Activated CD8-positive, alpha-beta T cell treated with anti-CD3 and anti-CD28 coated beads for 36 hours (primary cell): Measurements from ENCODE around the gene GALNT3. TPM values are rescaled to one million over a fixed set of nuclear protein-coding genes. Genes with fewer than 3 reads are reported as not detected.

Source experiments
- ATAC-seq: fragments of 200-7000 bp; cut with Tn5 transposase; one replicate; pipeline ENCODE4 v1.10.0; 2021; ENCODE audit warnings: mild to moderate bottlenecking, moderate library complexity
- CTCF ChIA-PET: fragments of 350-600 bp; sonication (Branson Sonifier 250); formaldehyde crosslinking; loops from one replicate; lab custom pipeline; 2021; ENCODE audit warnings: antibody characterized with exemption; lab: Charles Lee
- POLR2A ChIA-PET: fragments of 350-600 bp; sonication (Branson Sonifier 250); formaldehyde crosslinking; loops from one replicate; lab custom pipeline; 2021; ENCODE audit warnings: antibody characterized with exemption; lab: Charles Lee
- DNase-seq: peaks from one replicate; pipeline ENCODE4 v3.0.0-alpha.2; 2020
- H3K27ac Mint-ChIP-seq: one replicate; pipeline ENCODE4 v1.8.0; 2021; ENCODE audit warnings: mild to moderate bottlenecking, mixed read lengths
- H3K27me3 Mint-ChIP-seq: one replicate; pipeline ENCODE4 v1.8.0; 2021; ENCODE audit warnings: mixed read lengths
- H3K36me3 Mint-ChIP-seq: one replicate; pipeline ENCODE4 v1.8.0; 2021; ENCODE audit warnings: low read depth, mixed read lengths
- H3K4me1 Mint-ChIP-seq: one replicate; pipeline ENCODE4 v1.8.0; 2021; ENCODE audit warnings: low read depth, mixed read lengths
- H3K4me3 Mint-ChIP-seq: one replicate; pipeline ENCODE4 v1.8.0; 2021; ENCODE audit warnings: mild to moderate bottlenecking, moderate library complexity, mixed read lengths
- H3K9me3 Mint-ChIP-seq: one replicate; pipeline ENCODE4 v1.8.0; 2021; ENCODE audit warnings: mixed read lengths
- CTCF ChIP-seq: fragments of 200-600 bp; IDR thresholded peaks from one replicate; pipeline ENCODE4 v1.8.0; 2022; ENCODE audit warnings: antibody characterized with exemption, mild to moderate bottlenecking
- intact Hi-C: fragments of 100-400 bp; cut with micrococcal nuclease; formaldehyde crosslinking; loops from one replicate; pipeline ENCODE4 v1.10.0; 2022
- total RNA-seq, 2 experiments: library from RNA; stranded (reverse); gene quantifications; one replicate each; pipeline ENCODE4 v1.2.3, GENCODE V29; 2021

Gene GALNT3
- total RNA-seq, 2 experiments from 2014 or later, result 1.9 to 2.8 TPM

GRCh38 chr2:165835363-165835762 lies 41.3 kb upstream of the GALNT3 start:
- H3K36me3 Mint-ChIP-seq, result no peaks in the 10 kb centered on the region
- DNase-seq (no peak), ATAC-seq (no peak)
- POLR2A ChIA-PET, result interaction anchor here (0.6 kb wide), 1 partner anchor 24 kb away, joined by 3 read pairs; no protein-coding TSS in a partner anchor
- no peak for TF ChIP-seq CTCF
- H3K4me1 Mint-ChIP-seq, result no peaks in the 10 kb centered on the region
- no peaks in the 10 kb centered on the region for H3K27me3 Mint-ChIP-seq
- no peak overlapping the region for H3K4me3 Mint-ChIP-seq
- intact Hi-C loops, result no loop called here
- CTCF ChIA-PET, result interaction anchor here (1.0 kb wide), 1 partner anchor 32 kb away, joined by 3 read pairs; no protein-coding TSS in a partner anchor
- no peaks in the 10 kb centered on the region for H3K9me3 Mint-ChIP-seq
- no peak overlapping the region for H3K27ac Mint-ChIP-seq

- intact Hi-C loops, result no loop called here
- TF ChIP-seq CTCF, result no peak
- CTCF ChIA-PET, result no interaction called here
- H3K4me1 Mint-ChIP-seq, result no peaks in the 10 kb centered on the region
- no peaks in the 10 kb centered on the region for H3K36me3 Mint-ChIP-seq
- H3K27ac Mint-ChIP-seq, result no peak overlapping the region
- ATAC-seq (no peak), DNase-seq (no peak)
- POLR2A ChIA-PET, result no interaction called here
- no peak overlapping the region for H3K4me3 Mint-ChIP-seq
- no peaks in the 10 kb centered on the region for H3K27me3 Mint-ChIP-seq
- no peaks in the 10 kb centered on the region for H3K9me3 Mint-ChIP-seq
Measured at GRCh38 chr2:165833156-165833555, 39.1 kb upstream of the GALNT3 start.

- H3K36me3 Mint-ChIP-seq, result no peaks in the 10 kb centered on the region
- no peaks in the 10 kb centered on the region for H3K9me3 Mint-ChIP-seq
- ATAC-seq, result no peak
- H3K4me3 Mint-ChIP-seq, result no peak overlapping the region
- peaks cover 7% of the 10 kb centered on the region for H3K27me3 Mint-ChIP-seq
- ChIA-PET POLR2A (no interaction called here), CTCF (no interaction called here)
- no peak for TF ChIP-seq CTCF
- no peak for DNase-seq
- H3K27ac Mint-ChIP-seq, result no peak overlapping the region
- H3K4me1 Mint-ChIP-seq, result no peaks in the 10 kb centered on the region
- intact Hi-C loops, result no loop called here
Measured at GRCh38 chr2:165827921-165828276, 33.9 kb upstream of the GALNT3 start.

GRCh38 chr2:165827016-165827920 lies 33.2 kb upstream of the GALNT3 start:
- no peaks in the 10 kb centered on the region for H3K4me1 Mint-ChIP-seq
- ChIA-PET POLR2A (no interaction called here), CTCF (no interaction called here)
- no peaks in the 10 kb centered on the region for H3K36me3 Mint-ChIP-seq
- intact Hi-C loops, result no loop called here
- no peak overlapping the region for H3K27ac Mint-ChIP-seq
- peaks cover 7% of the 10 kb centered on the region for H3K27me3 Mint-ChIP-seq
- DNase-seq (no peak), ATAC-seq (no peak)
- TF ChIP-seq CTCF, result no peak
- no peak overlapping the region for H3K4me3 Mint-ChIP-seq
- H3K9me3 Mint-ChIP-seq, result no peaks in the 10 kb centered on the region

GRCh38 chr2:165825041-165825440 lies 31.0 kb upstream of the GALNT3 start:
- Mint-ChIP-seq H3K27me3 (peaks cover 11% of the 10 kb centered on the region), H3K9me3 (no peaks in the 10 kb centered on the region), H3K4me3 (no peak overlapping the region), H3K27ac (no peak overlapping the region), H3K36me3 (no peaks in the 10 kb centered on the region), H3K4me1 (no peaks in the 10 kb centered on the region)
- TF ChIP-seq CTCF, result no peak
- DNase-seq (no peak), ATAC-seq (no peak)
- intact Hi-C loops, result no loop called here
- ChIA-PET POLR2A (no interaction called here), CTCF (no interaction called here)
